ENCODE data around the gene IGF1.

- TF ChIP-seq, protein P1, sequence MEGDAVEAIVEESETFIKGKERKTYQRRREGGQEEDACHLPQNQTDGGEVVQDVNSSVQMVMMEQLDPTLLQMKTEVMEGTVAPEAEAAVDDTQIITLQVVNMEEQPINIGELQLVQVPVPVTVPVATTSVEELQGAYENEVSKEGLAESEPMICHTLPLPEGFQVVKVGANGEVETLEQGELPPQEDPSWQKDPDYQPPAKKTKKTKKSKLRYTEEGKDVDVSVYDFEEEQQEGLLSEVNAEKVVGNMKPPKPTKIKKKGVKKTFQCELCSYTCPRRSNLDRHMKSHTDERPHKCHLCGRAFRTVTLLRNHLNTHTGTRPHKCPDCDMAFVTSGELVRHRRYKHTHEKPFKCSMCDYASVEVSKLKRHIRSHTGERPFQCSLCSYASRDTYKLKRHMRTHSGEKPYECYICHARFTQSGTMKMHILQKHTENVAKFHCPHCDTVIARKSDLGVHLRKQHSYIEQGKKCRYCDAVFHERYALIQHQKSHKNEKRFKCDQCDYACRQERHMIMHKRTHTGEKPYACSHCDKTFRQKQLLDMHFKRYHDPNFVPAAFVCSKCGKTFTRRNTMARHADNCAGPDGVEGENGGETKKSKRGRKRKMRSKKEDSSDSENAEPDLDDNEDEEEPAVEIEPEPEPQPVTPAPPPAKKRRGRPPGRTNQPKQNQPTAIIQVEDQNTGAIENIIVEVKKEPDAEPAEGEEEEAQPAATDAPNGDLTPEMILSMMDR (IDR thresholded peaks at IDR 0.05): no peak
- no peak for TF ChIP-seq POLR2A (IDR thresholded peaks at IDR 0.05)
Measured at GRCh38 chr12:102444707-102445106, 35.7 kb downstream of the IGF1 start.
